SK-N-MC (cell line): Measurements from ENCODE around the gene ZCCHC2.

Source experiments
- EZH2 ChIP-seq: fragments of 200-600 bp; sonication (generic); IDR thresholded peaks from one replicate; pipeline ENCODE4 v1.6.1; 2017; ENCODE audit warnings: antibody characterized with exemption
- POLR2AphosphoS5 ChIP-seq: IDR thresholded peaks from 2 replicates; pipeline ENCODE4 v1.6.1; 2012; ENCODE audit warnings: mild to moderate bottlenecking, low read depth, low read length, borderline replicate concordance

- TF ChIP-seq POLR2AphosphoS5 (no peak), EZH2 (no peak)
These were observed 93.5 kb downstream of the ZCCHC2 start for GRCh38 chr18:62616331-62616805.
